ENCODE measurements around the gene LAMC3. TPM values are rescaled to one million over a fixed set of nuclear protein-coding genes. Genes with fewer than 3 reads are reported as not detected.
A peak's percentile ranks its signal among the peaks of the same experiment; 100 is the strongest.

The LAMC3 gene
- total RNA-seq, 2 experiments from 2014 or later: not detected

- Mint-ChIP-seq H3K9me3 (ENCODE audit: insufficient read depth) (no peaks in the 10 kb centered on the region), H3K4me1 (ENCODE audit: low read depth) (no peaks in the 10 kb centered on the region), H3K27ac (no peak overlapping the region), H3K4me3 (no peak overlapping the region), H3K27me3 (ENCODE audit: low read depth) (no peaks in the 10 kb centered on the region), H3K36me3 (ENCODE audit: low read depth) (no peaks in the 10 kb centered on the region)
- DNase-seq (no peak), ATAC-seq (no peak)
- POLR2A ChIA-PET: no interaction called here
- CTCF ChIA-PET: interaction anchor here (1.4 kb wide), 1 partner anchor 9 kb away, joined by 4 read pairs; no protein-coding TSS in a partner anchor
Observed at GRCh38 chr9:131037335-131038255, 28.6 kb downstream of the LAMC3 start.

GRCh38 chr9:131038256-131039128, 29.5 kb downstream of the LAMC3 start:
- no peaks in the 10 kb centered on the region for H3K9me3 Mint-ChIP-seq (ENCODE audit: insufficient read depth)
- no peak overlapping the region for H3K4me3 Mint-ChIP-seq
- CTCF ChIA-PET: interaction anchor here (1.4 kb wide), 1 partner anchor 8 kb away, joined by 4 read pairs; no protein-coding TSS in a partner anchor
- H3K27ac Mint-ChIP-seq: no peak overlapping the region
- POLR2A ChIA-PET: no interaction called here
- DNase-seq: no peak
- no peaks in the 10 kb centered on the region for H3K36me3 Mint-ChIP-seq (ENCODE audit: low read depth)
- H3K27me3 Mint-ChIP-seq (ENCODE audit: low read depth): no peaks in the 10 kb centered on the region
- H3K4me1 Mint-ChIP-seq (ENCODE audit: low read depth): peaks cover 2% of the 10 kb centered on the region
- no peak for ATAC-seq

DNA sequence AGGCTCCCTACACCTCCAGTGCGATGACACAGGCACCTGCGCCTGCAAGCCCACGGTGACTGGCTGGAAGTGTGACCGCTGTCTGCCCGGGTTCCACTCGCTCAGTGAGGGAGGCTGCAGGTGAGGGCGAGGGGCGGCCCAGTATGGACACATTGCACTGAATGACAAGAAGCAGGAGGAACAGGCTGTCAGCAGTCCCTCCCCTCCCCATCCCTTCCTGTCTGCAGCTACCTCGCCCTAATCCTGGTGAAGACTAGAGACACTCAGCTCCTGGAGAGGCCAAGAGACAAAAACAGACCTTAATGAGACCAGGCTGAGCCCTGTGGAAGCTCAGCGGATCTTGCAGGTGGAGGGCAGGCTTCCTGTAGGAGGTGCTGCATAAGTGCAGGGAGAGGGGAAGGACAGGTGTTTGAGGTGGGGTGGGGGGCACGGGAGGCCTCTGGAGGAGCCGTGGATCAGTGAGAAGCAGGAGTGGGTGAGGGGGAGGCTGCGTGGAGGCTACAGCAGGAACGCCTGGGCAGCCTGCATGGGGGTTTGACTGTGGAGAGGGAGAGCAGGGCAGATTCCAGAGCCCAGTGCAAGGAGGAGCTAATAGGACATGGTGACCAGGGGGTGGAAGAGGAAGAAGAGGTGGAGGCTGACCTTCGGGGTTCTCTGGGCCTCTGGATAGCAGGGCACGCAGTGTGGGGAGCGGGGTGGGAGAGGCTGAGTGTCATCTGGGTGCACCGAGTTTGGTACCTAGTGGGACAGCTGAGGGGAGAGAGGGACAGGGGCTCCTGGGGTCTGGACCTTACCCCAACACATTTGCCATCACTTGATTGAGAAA, 30.4 kb downstream of the LAMC3 start:
- H3K36me3 Mint-ChIP-seq (ENCODE audit: low read depth): no peaks in the 10 kb centered on the region
- POLR2A ChIA-PET: interaction anchor here (0.6 kb wide), 1 partner anchor 11 kb away, joined by 3 read pairs; no protein-coding TSS in a partner anchor
- H3K27me3 Mint-ChIP-seq (ENCODE audit: low read depth): no peaks in the 10 kb centered on the region
- CTCF ChIA-PET: no interaction called here
- no peak overlapping the region for H3K4me3 Mint-ChIP-seq
- peaks cover 3% of the 10 kb centered on the region for H3K4me1 Mint-ChIP-seq (ENCODE audit: low read depth)
- no peak overlapping the region for H3K27ac Mint-ChIP-seq
- ATAC-seq (no peak), DNase-seq (no peak)
- no peaks in the 10 kb centered on the region for H3K9me3 Mint-ChIP-seq (ENCODE audit: insufficient read depth)

GRCh38 chr9:131042666-131043065, 33.7 kb downstream of the LAMC3 start:
- no peaks in the 10 kb centered on the region for H3K27me3 Mint-ChIP-seq (ENCODE audit: low read depth)
- H3K9me3 Mint-ChIP-seq (ENCODE audit: insufficient read depth): no peaks in the 10 kb centered on the region
- DNase-seq (no peak), ATAC-seq (no peak)
- H3K4me1 Mint-ChIP-seq (ENCODE audit: low read depth): peaks cover 4% of the 10 kb centered on the region
- ChIA-PET CTCF (interaction anchor here (0.7 to 2.0 kb wide), 4 partner anchors 15 to 342 kb away, joined by 3 to 6 read pairs (median 3); no protein-coding TSS in a partner anchor), POLR2A (no interaction called here)
- H3K4me3 Mint-ChIP-seq: no peak overlapping the region
- H3K27ac Mint-ChIP-seq: no peak overlapping the region
- H3K36me3 Mint-ChIP-seq (ENCODE audit: low read depth): no peaks in the 10 kb centered on the region

GRCh38 chr9:131043087-131043486, 34.1 kb downstream of the LAMC3 start:
- Mint-ChIP-seq H3K9me3 (ENCODE audit: insufficient read depth) (no peaks in the 10 kb centered on the region), H3K4me1 (ENCODE audit: low read depth) (peaks cover 4% of the 10 kb centered on the region), H3K27me3 (ENCODE audit: low read depth) (no peaks in the 10 kb centered on the region), H3K4me3 (no peak overlapping the region), H3K36me3 (ENCODE audit: low read depth) (no peaks in the 10 kb centered on the region), H3K27ac (no peak overlapping the region)
- DNase-seq (no peak), ATAC-seq (no peak)
- ChIA-PET CTCF (interaction anchor here (0.7 to 2.0 kb wide), 4 partner anchors 14 to 342 kb away, joined by 3 to 6 read pairs (median 3); no protein-coding TSS in a partner anchor), POLR2A (no interaction called here)

DNA sequence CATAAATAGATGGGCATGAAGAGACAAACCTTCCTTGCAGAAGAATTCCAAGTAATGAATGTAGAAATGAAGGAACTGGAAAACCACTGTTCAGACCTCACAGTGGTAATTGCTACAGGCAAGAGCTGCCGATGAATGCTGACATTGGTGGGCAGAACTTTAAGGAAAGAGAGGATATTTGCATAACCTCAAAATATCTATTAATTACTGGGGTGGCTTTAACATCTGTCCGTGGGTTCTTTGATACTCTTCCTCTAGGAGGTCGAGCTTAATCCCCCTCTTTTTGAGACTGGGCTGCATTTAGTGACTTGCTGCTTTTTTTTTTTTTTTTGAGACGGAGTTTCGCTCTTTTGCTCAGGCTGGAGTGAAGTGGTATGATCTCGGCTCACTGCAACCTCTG, 34.7 kb downstream of the LAMC3 start:
- Mint-ChIP-seq H3K4me1 (ENCODE audit: low read depth) (peaks cover 4% of the 10 kb centered on the region), H3K27me3 (ENCODE audit: low read depth) (no peaks in the 10 kb centered on the region), H3K4me3 (no peak overlapping the region), H3K27ac (no peak overlapping the region), H3K36me3 (ENCODE audit: low read depth) (no peaks in the 10 kb centered on the region), H3K9me3 (ENCODE audit: insufficient read depth) (no peaks in the 10 kb centered on the region)
- ChIA-PET CTCF (interaction anchor here (0.8 to 2.0 kb wide), 3 partner anchors 14 to 110 kb away, joined by 3 to 6 read pairs (median 3); no protein-coding TSS in a partner anchor), POLR2A (no interaction called here)
- ATAC-seq (no peak), DNase-seq (no peak)

- Mint-ChIP-seq H3K27ac (no peak overlapping the region), H3K36me3 (ENCODE audit: low read depth) (no peaks in the 10 kb centered on the region), H3K4me1 (ENCODE audit: low read depth) (peaks cover 4% of the 10 kb centered on the region), H3K27me3 (ENCODE audit: low read depth) (no peaks in the 10 kb centered on the region), H3K9me3 (ENCODE audit: insufficient read depth) (no peaks in the 10 kb centered on the region), H3K4me3 (no peak overlapping the region)
- CTCF ChIA-PET: interaction anchor here (1.2 to 2.5 kb wide), 6 partner anchors 8 to 345 kb away, joined by 4 to 41 read pairs (median 10); no protein-coding TSS in a partner anchor
- no peak for ATAC-seq
- peak; percentile 28 for DNase-seq
- POLR2A ChIA-PET: no interaction called here
Observed at GRCh38 chr9:131045300-131046092, 36.5 kb downstream of the LAMC3 start.

DNA sequence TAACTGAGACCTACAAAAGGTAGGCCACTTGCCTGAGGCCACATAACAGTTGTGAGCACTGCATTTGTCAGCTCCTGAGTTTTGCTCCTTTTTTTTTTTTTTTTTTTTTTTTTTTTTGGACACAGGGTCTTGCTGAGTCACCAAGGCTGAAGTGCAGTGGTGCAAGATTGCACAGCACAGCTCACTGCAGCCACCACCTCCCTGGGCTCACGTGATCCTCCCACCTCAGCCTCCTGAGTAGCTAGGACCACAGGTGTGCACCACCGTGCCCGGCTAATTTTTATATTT, 37.1 kb downstream of the LAMC3 start:
- DNase-seq (no peak), ATAC-seq (no peak)
- H3K4me1 Mint-ChIP-seq (ENCODE audit: low read depth): peaks cover 4% of the 10 kb centered on the region
- ChIA-PET CTCF (interaction anchor here (0.6 to 2.5 kb wide), 32 partner anchors 8 to 1774 kb away, joined by 3 to 41 read pairs (median 4); partner anchors contain the start of gene AIF1L), POLR2A (no interaction called here)
- no peaks in the 10 kb centered on the region for H3K27me3 Mint-ChIP-seq (ENCODE audit: low read depth)
- H3K36me3 Mint-ChIP-seq (ENCODE audit: low read depth): no peaks in the 10 kb centered on the region
- H3K27ac Mint-ChIP-seq: no peak overlapping the region
- H3K9me3 Mint-ChIP-seq (ENCODE audit: insufficient read depth): no peaks in the 10 kb centered on the region
- H3K4me3 Mint-ChIP-seq: no peak overlapping the region

- no peak overlapping the region for H3K27ac Mint-ChIP-seq
- POLR2A ChIA-PET: no interaction called here
- H3K4me1 Mint-ChIP-seq (ENCODE audit: low read depth): peaks cover 4% of the 10 kb centered on the region
- no peaks in the 10 kb centered on the region for H3K27me3 Mint-ChIP-seq (ENCODE audit: low read depth)
- no peaks in the 10 kb centered on the region for H3K9me3 Mint-ChIP-seq (ENCODE audit: insufficient read depth)
- CTCF ChIA-PET: interaction anchor here (0.6 to 2.5 kb wide), 32 partner anchors 9 to 1774 kb away, joined by 3 to 41 read pairs (median 4); partner anchors contain the start of gene AIF1L
- no peaks in the 10 kb centered on the region for H3K36me3 Mint-ChIP-seq (ENCODE audit: low read depth)
- peak; percentile 77 for DNase-seq
- no peak overlapping the region for H3K4me3 Mint-ChIP-seq
- peak; percentile 96 for ATAC-seq
Observed at GRCh38 chr9:131046581-131047202, 37.7 kb downstream of the LAMC3 start.

GRCh38 chr9:131048332-131048731, 39.4 kb downstream of the LAMC3 start:
- CTCF ChIA-PET: interaction anchor here (0.6 kb wide), 1 partner anchor 106 kb away, joined by 3 read pairs; no protein-coding TSS in a partner anchor

More at GRCh38 chr9:131048332-131048731, 39.4 kb downstream of the LAMC3 start:
- ATAC-seq: no peak
- no peak overlapping the region for H3K4me3 Mint-ChIP-seq
- H3K36me3 Mint-ChIP-seq (ENCODE audit: low read depth): no peaks in the 10 kb centered on the region
- H3K9me3 Mint-ChIP-seq (ENCODE audit: insufficient read depth): no peaks in the 10 kb centered on the region
- POLR2A ChIA-PET: no interaction called here
- no peak for DNase-seq
- no peak overlapping the region for H3K27ac Mint-ChIP-seq
- peaks cover 4% of the 10 kb centered on the region for H3K4me1 Mint-ChIP-seq (ENCODE audit: low read depth)
- H3K27me3 Mint-ChIP-seq (ENCODE audit: low read depth): no peaks in the 10 kb centered on the region
